Peyer's patch (tissue), 4 donors: ENCODE data around the gene SELE.

Experiments used
- POLR2A ChIP-seq, 2 donors: fragments of 450-650 bp; IDR thresholded peaks; one replicate each; pipeline ENCODE4 v1.5.1; 2017; ENCODE audit warnings: antibody characterized with exemption in 2 of 2, mild to moderate bottlenecking in 2 of 2, moderate library complexity in 2 of 2
- TF ChIP-seq, protein P1 (sequence below), 6 experiments: fragments of 450-650 bp in 4 of 6; fragments of 200-600 bp in 2 of 6; sonication (generic) in 1 of 6; IDR thresholded peaks; one replicate each; pipeline ENCODE4 v1.5.1; 2017 to 2019; ENCODE audit warnings: antibody characterized with exemption in 6 of 6, mild to moderate bottlenecking in 3 of 6, moderate library complexity in 1 of 6

- TF ChIP-seq, protein P1, sequence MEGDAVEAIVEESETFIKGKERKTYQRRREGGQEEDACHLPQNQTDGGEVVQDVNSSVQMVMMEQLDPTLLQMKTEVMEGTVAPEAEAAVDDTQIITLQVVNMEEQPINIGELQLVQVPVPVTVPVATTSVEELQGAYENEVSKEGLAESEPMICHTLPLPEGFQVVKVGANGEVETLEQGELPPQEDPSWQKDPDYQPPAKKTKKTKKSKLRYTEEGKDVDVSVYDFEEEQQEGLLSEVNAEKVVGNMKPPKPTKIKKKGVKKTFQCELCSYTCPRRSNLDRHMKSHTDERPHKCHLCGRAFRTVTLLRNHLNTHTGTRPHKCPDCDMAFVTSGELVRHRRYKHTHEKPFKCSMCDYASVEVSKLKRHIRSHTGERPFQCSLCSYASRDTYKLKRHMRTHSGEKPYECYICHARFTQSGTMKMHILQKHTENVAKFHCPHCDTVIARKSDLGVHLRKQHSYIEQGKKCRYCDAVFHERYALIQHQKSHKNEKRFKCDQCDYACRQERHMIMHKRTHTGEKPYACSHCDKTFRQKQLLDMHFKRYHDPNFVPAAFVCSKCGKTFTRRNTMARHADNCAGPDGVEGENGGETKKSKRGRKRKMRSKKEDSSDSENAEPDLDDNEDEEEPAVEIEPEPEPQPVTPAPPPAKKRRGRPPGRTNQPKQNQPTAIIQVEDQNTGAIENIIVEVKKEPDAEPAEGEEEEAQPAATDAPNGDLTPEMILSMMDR (IDR thresholded peaks at IDR 0.05): no peak
- TF ChIP-seq POLR2A (IDR thresholded peaks at IDR 0.05): no peak
Observed at GRCh38 chr1:169696273-169697100, 37.4 kb downstream of the SELE start.
